GM23338 (cell line): Measurements from ENCODE around the gene KRTAP21-1. TPM values are rescaled to one million over a fixed set of nuclear protein-coding genes. Genes with fewer than 3 reads are reported as not detected.

Experiments
- ATAC-seq: fragments of 200-7000 bp; cut with Tn5 transposase; 3 replicates; pipeline ENCODE4 v1.9.1; 2020
- DNase-seq: peaks from one replicate; pipeline ENCODE4 v3.0.0-alpha.2; 2015; ENCODE audit warnings: low spot score
- H2AFZ ChIP-seq: fragments of 200-600 bp; sonication (generic); 2 replicates; pipeline ENCODE4 v1.8.0; 2016; ENCODE audit warnings: antibody characterized with exemption, mild to moderate bottlenecking, moderate library complexity
- H3F3A ChIP-seq: fragments of 200-600 bp; sonication (generic); replicated peaks from 2 replicates; pipeline ENCODE4 v1.8.0; 2017; ENCODE audit warnings: antibody characterized with exemption, mixed run types, low read depth
- H3K27ac ChIP-seq: fragments of 200-600 bp; sonication (generic); 2 replicates; pipeline ENCODE4 v1.6.1; 2016; ENCODE audit warnings: low read depth
- H3K27me3 ChIP-seq: fragments of 200-600 bp; sonication (generic); 2 replicates; pipeline ENCODE4 v1.8.0; 2016; ENCODE audit warnings: mild to moderate bottlenecking, mixed run types, moderate library complexity; ENCODE audit not compliant: insufficient read depth
- H3K36me3 ChIP-seq: fragments of 200-600 bp; sonication (generic); 2 replicates; pipeline ENCODE4 v1.8.0; 2016; ENCODE audit warnings: mild to moderate bottlenecking; ENCODE audit not compliant: insufficient read depth
- H3K4me1 ChIP-seq: fragments of 200-600 bp; sonication (generic); 2 replicates; pipeline ENCODE4 v1.8.0; 2016; ENCODE audit warnings: mild to moderate bottlenecking, moderate library complexity; ENCODE audit not compliant: insufficient read depth
- H3K4me2 ChIP-seq: fragments of 200-600 bp; sonication (generic); 2 replicates; pipeline ENCODE4 v1.7.1; 2017; ENCODE audit warnings: mixed run types
- H3K4me3 ChIP-seq: fragments of 200-600 bp; sonication (generic); 2 replicates; pipeline ENCODE4 v1.6.1; 2016; ENCODE audit warnings: mixed run types
- H3K79me2 ChIP-seq: fragments of 200-600 bp; sonication (generic); replicated peaks from 2 replicates; pipeline ENCODE4 v1.8.0; 2017; ENCODE audit warnings: mild to moderate bottlenecking; ENCODE audit not compliant: insufficient read depth
- H3K9me2 ChIP-seq: fragments of 200-600 bp; sonication (generic); 2 replicates; pipeline ENCODE4 v1.8.0; 2017; ENCODE audit not compliant: insufficient read depth
- H4K20me1 ChIP-seq: fragments of 200-600 bp; sonication (generic); replicated peaks from 2 replicates; pipeline ENCODE4 v1.8.0; 2017; ENCODE audit warnings: mild to moderate bottlenecking; ENCODE audit not compliant: insufficient read depth
- H3K27ac Mint-ChIP-seq: 2 replicates; pipeline ENCODE4 v1.8.0; 2020; ENCODE audit warnings: inconsistent platforms, mild to moderate bottlenecking, moderate library complexity, mixed read lengths
- H3K27me3 Mint-ChIP-seq: 3 replicates; pipeline ENCODE4 v1.8.0; 2022; ENCODE audit warnings: low read depth, mild to moderate bottlenecking, moderate library complexity, mixed read lengths, inconsistent platforms; ENCODE audit not compliant: insufficient read depth, poor library complexity
- H3K36me3 Mint-ChIP-seq: 3 replicates; pipeline ENCODE4 v1.8.0; 2021; ENCODE audit warnings: low read depth, mild to moderate bottlenecking, inconsistent platforms, moderate library complexity, mixed read lengths
- H3K4me1 Mint-ChIP-seq: 3 replicates; pipeline ENCODE4 v1.8.0; 2020; ENCODE audit warnings: mild to moderate bottlenecking, inconsistent platforms, mixed read lengths
- H3K4me3 Mint-ChIP-seq: 3 replicates; pipeline ENCODE4 v1.8.0; 2021; ENCODE audit warnings: moderate library complexity, mild to moderate bottlenecking, inconsistent platforms, mixed read lengths
- H3K9me3 Mint-ChIP-seq: 3 replicates; pipeline ENCODE4 v1.8.0; 2020; ENCODE audit warnings: moderate library complexity, mild to moderate bottlenecking, inconsistent platforms, mixed read lengths
- CTCF ChIP-seq, 2 experiments: fragments of 200-600 bp in 1 of 2; sonication (generic) in 1 of 2; conservative IDR thresholded peaks; 2 replicates each; pipeline versions ENCODE4 v1.5.1 to v1.6.1; 2016 to 2017; ENCODE audit warnings: antibody characterized with exemption in 2 of 2, low read depth in 2 of 2, mild to moderate bottlenecking in 2 of 2, moderate library complexity in 1 of 2
- EZH2 ChIP-seq: fragments of 200-600 bp; sonication (generic); IDR thresholded peaks from one replicate; pipeline ENCODE4 v1.8.0; 2017; ENCODE audit warnings: antibody characterized with exemption, mild to moderate bottlenecking, low read depth; ENCODE audit not compliant: unreplicated experiment
- EZH2phosphoT487 ChIP-seq: fragments of 200-600 bp; sonication (generic); IDR thresholded peaks from one replicate; pipeline ENCODE4 v1.8.1; 2018; ENCODE audit warnings: antibody characterized with exemption; ENCODE audit not compliant: unreplicated experiment
- JUNB ChIP-seq: IDR thresholded peaks from one replicate; pipeline ENCODE4 v1.6.1; 2016; ENCODE audit warnings: antibody characterized with exemption; ENCODE audit not compliant: unreplicated experiment
- NANOG ChIP-seq: IDR thresholded peaks from 2 replicates; pipeline ENCODE4 v1.6.1; 2016; ENCODE audit warnings: antibody characterized with exemption, borderline replicate concordance
- STAT1 ChIP-seq: IDR thresholded peaks from one replicate; pipeline ENCODE4 v1.6.1; 2016; ENCODE audit warnings: antibody characterized with exemption; ENCODE audit not compliant: unreplicated experiment
- ZNF331 ChIP-seq: fragments of 250-450 bp; sonication (Bioruptor Pico); IDR thresholded peaks from 2 replicates; pipeline ENCODE4 v1.5.0; 2020; ENCODE audit warnings: low read depth, mild to moderate bottlenecking, moderate library complexity
- polyA plus RNA-seq: library from polyadenylated mRNA; unstranded; fragments of >200 nt; fragmentation: Nextera tagmentation; extraction: Ambion mirVana; gene quantifications from 2 replicates; pipeline ENCODE4 v1.2.1, GENCODE V29; 2016
- total RNA-seq: library from RNA; depleted of rRNA; stranded (reverse); fragments of >200 nt; shearing (Covaris generic); gene quantifications from 2 replicates; pipeline ENCODE4 v1.2.3, GENCODE V29; 2014
- TF ChIP-seq, protein P1 (sequence below): IDR thresholded peaks from one replicate; pipeline ENCODE4 v1.6.1; 2018; ENCODE audit warnings: antibody characterized with exemption; ENCODE audit not compliant: unreplicated experiment
- TF ChIP-seq, protein P2 (sequence below): fragments of 250-450 bp; sonication (Bioruptor Pico); IDR thresholded peaks from 2 replicates; pipeline ENCODE4 v1.5.0; 2020; ENCODE audit warnings: mild to moderate bottlenecking, moderate library complexity
- TF ChIP-seq, protein P3 (sequence below): IDR thresholded peaks from 2 replicates; pipeline ENCODE4 v1.6.1; 2016; ENCODE audit warnings: antibody characterized with exemption

Gene KRTAP21-1
- total and polyA plus RNA-seq, 2 experiments from 2014 or later, result not detected

GRCh38 chr21:30710499-30710898, 44.7 kb downstream of the KRTAP21-1 start:
- H3K36me3 Mint-ChIP-seq, result no peaks in the 10 kb centered on the region
- H3K27me3 ChIP-seq, result no peaks in the 10 kb centered on the region
- TF ChIP-seq NANOG, result no peak
- H3K27me3 Mint-ChIP-seq, result peaks cover 2% of the 10 kb centered on the region
- no peaks in the 10 kb centered on the region for H3K36me3 ChIP-seq
- no peak for DNase-seq
- H3K4me3 Mint-ChIP-seq, result no peak overlapping the region
- no peaks in the 10 kb centered on the region for H3K9me3 Mint-ChIP-seq
- no peak for ATAC-seq
- H2AFZ ChIP-seq, result no peak overlapping the region
- no peak overlapping the region for H3K27ac ChIP-seq
- H3K79me2 ChIP-seq, result no peaks in the 10 kb centered on the region
- no peaks in the 10 kb centered on the region for H3F3A ChIP-seq
- no peaks in the 10 kb centered on the region for H3K9me2 ChIP-seq
- H3K4me2 ChIP-seq, result no peak overlapping the region
- H4K20me1 ChIP-seq, result no peaks in the 10 kb centered on the region
- H3K4me1 ChIP-seq, result peaks cover 3% of the 10 kb centered on the region
- H3K4me1 Mint-ChIP-seq, result no peaks in the 10 kb centered on the region
- H3K4me3 ChIP-seq, result no peak overlapping the region
- no peak overlapping the region for H3K27ac Mint-ChIP-seq

DNA sequence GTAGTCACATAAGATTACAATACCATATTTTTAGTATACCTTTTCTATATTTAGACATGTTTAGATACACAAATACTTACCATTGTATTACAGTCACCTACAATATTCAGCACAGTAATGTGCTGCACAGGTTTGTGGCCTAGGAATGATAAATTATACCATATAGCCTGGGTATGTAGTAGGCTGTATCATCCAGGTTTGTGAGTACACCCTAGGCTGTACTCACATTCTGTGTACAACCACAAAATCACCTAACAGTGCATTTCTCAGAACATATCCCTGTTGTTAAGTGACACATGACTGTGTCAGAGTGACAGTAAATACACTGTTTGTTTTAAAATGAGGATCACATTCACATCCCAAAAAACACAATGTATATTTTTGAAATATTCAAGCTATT, 47.8 kb downstream of the KRTAP21-1 start:
- H3K79me2 ChIP-seq, result no peaks in the 10 kb centered on the region
- no peaks in the 10 kb centered on the region for H3K4me1 ChIP-seq
- no peaks in the 10 kb centered on the region for H4K20me1 ChIP-seq
- ATAC-seq (no peak), DNase-seq (no peak)
- Mint-ChIP-seq H3K4me3 (no peak overlapping the region), H3K36me3 (no peaks in the 10 kb centered on the region), H3K27ac (no peak overlapping the region), H3K4me1 (no peaks in the 10 kb centered on the region), H3K27me3 (no peaks in the 10 kb centered on the region), H3K9me3 (no peaks in the 10 kb centered on the region)
- no peaks in the 10 kb centered on the region for H3K9me2 ChIP-seq
- no peaks in the 10 kb centered on the region for H3F3A ChIP-seq
- no peak overlapping the region for H3K4me3 ChIP-seq
- no peak overlapping the region for H2AFZ ChIP-seq
- no peaks in the 10 kb centered on the region for H3K27me3 ChIP-seq
- H3K27ac ChIP-seq, result no peak overlapping the region
- no peaks in the 10 kb centered on the region for H3K36me3 ChIP-seq
- H3K4me2 ChIP-seq, result no peak overlapping the region
- TF ChIP-seq EZH2 (no peak), JUNB (no peak), CTCF (conservative IDR thresholded peaks at IDR 0.05; ENCODE audit: low read depth in 2 of 2) (no peak), ZNF331 (no peak), EZH2phosphoT487 (no peak), NANOG (no peak), STAT1 (no peak)
- TF ChIP-seq, protein P1, sequence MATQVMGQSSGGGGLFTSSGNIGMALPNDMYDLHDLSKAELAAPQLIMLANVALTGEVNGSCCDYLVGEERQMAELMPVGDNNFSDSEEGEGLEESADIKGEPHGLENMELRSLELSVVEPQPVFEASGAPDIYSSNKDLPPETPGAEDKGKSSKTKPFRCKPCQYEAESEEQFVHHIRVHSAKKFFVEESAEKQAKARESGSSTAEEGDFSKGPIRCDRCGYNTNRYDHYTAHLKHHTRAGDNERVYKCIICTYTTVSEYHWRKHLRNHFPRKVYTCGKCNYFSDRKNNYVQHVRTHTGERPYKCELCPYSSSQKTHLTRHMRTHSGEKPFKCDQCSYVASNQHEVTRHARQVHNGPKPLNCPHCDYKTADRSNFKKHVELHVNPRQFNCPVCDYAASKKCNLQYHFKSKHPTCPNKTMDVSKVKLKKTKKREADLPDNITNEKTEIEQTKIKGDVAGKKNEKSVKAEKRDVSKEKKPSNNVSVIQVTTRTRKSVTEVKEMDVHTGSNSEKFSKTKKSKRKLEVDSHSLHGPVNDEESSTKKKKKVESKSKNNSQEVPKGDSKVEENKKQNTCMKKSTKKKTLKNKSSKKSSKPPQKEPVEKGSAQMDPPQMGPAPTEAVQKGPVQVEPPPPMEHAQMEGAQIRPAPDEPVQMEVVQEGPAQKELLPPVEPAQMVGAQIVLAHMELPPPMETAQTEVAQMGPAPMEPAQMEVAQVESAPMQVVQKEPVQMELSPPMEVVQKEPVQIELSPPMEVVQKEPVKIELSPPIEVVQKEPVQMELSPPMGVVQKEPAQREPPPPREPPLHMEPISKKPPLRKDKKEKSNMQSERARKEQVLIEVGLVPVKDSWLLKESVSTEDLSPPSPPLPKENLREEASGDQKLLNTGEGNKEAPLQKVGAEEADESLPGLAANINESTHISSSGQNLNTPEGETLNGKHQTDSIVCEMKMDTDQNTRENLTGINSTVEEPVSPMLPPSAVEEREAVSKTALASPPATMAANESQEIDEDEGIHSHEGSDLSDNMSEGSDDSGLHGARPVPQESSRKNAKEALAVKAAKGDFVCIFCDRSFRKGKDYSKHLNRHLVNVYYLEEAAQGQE, result no peak
- TF ChIP-seq, protein P2, sequence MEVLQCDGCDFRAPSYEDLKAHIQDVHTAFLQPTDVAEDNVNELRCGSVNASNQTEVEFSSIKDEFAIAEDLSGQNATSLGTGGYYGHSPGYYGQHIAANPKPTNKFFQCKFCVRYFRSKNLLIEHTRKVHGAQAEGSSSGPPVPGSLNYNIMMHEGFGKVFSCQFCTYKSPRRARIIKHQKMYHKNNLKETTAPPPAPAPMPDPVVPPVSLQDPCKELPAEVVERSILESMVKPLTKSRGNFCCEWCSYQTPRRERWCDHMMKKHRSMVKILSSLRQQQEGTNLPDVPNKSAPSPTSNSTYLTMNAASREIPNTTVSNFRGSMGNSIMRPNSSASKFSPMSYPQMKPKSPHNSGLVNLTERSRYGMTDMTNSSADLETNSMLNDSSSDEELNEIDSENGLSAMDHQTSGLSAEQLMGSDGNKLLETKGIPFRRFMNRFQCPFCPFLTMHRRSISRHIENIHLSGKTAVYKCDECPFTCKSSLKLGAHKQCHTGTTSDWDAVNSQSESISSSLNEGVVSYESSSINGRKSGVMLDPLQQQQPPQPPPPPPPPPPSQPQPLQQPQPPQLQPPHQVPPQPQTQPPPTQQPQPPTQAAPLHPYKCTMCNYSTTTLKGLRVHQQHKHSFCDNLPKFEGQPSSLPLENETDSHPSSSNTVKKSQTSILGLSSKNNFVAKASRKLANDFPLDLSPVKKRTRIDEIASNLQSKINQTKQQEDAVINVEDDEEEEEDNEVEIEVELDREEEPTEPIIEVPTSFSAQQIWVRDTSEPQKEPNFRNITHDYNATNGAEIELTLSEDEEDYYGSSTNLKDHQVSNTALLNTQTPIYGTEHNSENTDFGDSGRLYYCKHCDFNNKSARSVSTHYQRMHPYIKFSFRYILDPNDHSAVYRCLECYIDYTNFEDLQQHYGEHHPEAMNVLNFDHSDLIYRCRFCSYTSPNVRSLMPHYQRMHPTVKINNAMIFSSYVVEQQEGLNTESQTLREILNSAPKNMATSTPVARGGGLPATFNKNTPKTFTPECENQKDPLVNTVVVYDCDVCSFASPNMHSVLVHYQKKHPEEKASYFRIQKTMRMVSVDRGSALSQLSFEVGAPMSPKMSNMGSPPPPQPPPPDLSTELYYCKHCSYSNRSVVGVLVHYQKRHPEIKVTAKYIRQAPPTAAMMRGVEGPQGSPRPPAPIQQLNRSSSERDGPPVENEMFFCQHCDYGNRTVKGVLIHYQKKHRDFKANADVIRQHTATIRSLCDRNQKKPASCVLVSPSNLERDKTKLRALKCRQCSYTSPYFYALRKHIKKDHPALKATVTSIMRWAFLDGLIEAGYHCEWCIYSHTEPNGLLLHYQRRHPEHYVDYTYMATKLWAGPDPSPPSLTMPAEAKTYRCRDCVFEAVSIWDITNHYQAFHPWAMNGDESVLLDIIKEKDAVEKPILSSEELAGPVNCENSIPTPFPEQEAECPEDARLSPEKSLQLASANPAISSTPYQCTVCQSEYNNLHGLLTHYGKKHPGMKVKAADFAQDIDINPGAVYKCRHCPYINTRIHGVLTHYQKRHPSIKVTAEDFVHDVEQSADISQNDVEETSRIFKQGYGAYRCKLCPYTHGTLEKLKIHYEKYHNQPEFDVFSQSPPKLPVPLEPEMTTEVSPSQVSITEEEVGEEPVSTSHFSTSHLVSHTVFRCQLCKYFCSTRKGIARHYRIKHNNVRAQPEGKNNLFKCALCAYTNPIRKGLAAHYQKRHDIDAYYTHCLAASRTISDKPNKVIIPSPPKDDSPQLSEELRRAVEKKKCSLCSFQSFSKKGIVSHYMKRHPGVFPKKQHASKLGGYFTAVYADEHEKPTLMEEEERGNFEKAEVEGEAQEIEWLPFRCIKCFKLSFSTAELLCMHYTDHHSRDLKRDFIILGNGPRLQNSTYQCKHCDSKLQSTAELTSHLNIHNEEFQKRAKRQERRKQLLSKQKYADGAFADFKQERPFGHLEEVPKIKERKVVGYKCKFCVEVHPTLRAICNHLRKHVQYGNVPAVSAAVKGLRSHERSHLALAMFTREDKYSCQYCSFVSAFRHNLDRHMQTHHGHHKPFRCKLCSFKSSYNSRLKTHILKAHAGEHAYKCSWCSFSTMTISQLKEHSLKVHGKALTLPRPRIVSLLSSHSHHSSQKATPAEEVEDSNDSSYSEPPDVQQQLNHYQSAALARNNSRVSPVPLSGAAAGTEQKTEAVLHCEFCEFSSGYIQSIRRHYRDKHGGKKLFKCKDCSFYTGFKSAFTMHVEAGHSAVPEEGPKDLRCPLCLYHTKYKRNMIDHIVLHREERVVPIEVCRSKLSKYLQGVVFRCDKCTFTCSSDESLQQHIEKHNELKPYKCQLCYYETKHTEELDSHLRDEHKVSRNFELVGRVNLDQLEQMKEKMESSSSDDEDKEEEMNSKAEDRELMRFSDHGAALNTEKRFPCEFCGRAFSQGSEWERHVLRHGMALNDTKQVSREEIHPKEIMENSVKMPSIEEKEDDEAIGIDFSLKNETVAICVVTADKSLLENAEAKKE (CRISPR knock-in tag), result no peak
- TF ChIP-seq, protein P3, sequence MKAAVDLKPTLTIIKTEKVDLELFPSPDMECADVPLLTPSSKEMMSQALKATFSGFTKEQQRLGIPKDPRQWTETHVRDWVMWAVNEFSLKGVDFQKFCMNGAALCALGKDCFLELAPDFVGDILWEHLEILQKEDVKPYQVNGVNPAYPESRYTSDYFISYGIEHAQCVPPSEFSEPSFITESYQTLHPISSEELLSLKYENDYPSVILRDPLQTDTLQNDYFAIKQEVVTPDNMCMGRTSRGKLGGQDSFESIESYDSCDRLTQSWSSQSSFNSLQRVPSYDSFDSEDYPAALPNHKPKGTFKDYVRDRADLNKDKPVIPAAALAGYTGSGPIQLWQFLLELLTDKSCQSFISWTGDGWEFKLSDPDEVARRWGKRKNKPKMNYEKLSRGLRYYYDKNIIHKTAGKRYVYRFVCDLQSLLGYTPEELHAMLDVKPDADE, result no peak
